Esophagus squamous epithelium (tissue), 5 donors: ENCODE results near the gene PCDHB7. TPM values are rescaled to one million over a fixed set of nuclear protein-coding genes. Genes with fewer than 3 reads are reported as not detected.
"Not testable (repeated sequence)": the region's sequence is repeated elsewhere in the genome, so short reads cannot be mapped to it uniquely, and the experiment has no call there.

Source experiments
- DNase-seq: peaks from one replicate; lab custom pipeline; 2025; lab: John Stamatoyannopoulos, UW
- H3K27ac ChIP-seq, 4 donors: fragments of 200-600 bp; sonication (generic); one replicate each; pipeline ENCODE4 v1.5.1; 2016 to 2019; ENCODE audit warnings: mild to moderate bottlenecking in 1 of 4
- H3K27me3 ChIP-seq, 4 donors: fragments of 200-600 bp; sonication (generic); 1 replicate in 3 of 4; 2 replicates in 1 of 4; pipeline versions ENCODE4 v1.5.1 to v1.6.0; 2017 to 2021; ENCODE audit warnings: antibody characterized with exemption in 1 of 4
- H3K36me3 ChIP-seq, 3 donors: fragments of 200-600 bp; sonication (generic); one replicate each; pipeline ENCODE4 v1.5.1; 2016 to 2019
- H3K4me1 ChIP-seq, 3 donors: fragments of 200-600 bp; sonication (generic); one replicate each; pipeline ENCODE4 v1.5.1; 2017 to 2019
- H3K4me3 ChIP-seq, 4 donors: fragments of 200-600 bp; sonication (generic); 1 replicate in 3 of 4; 2 replicates in 1 of 4; pipeline ENCODE4 v1.5.1; 2016 to 2019; ENCODE audit warnings: mild to moderate bottlenecking in 2 of 4, moderate library complexity in 1 of 4
- H3K9me3 ChIP-seq, 3 donors: fragments of 200-600 bp; sonication (generic); one replicate each; pipeline ENCODE4 v1.5.1; 2016 to 2019
- POLR2A ChIP-seq, 4 donors: fragments of 450-650 bp; IDR thresholded peaks; one replicate each; pipeline ENCODE4 v1.6.1; 2017; ENCODE audit warnings: antibody characterized with exemption in 4 of 4, mild to moderate bottlenecking in 4 of 4, moderate library complexity in 3 of 4
- WGBS, 2 donors: methylation state at CpG; one replicate each; pipeline ENCODE4 v1.1.5; 2018; 5-methylcytosine and 5-hydroxymethylcytosine counted together
- intact Hi-C: fragments of 100-400 bp; cut with DNase I; formaldehyde crosslinking; loops from one replicate; pipeline ENCODE4 v1.15.0; 2022
- total RNA-seq, 4 donors: library from RNA; depleted of rRNA; stranded (reverse); fragments of >200 nt; gene quantifications; one replicate each; pipeline ENCODE4 v1.1.0, GENCODE V29; 2016
- TF ChIP-seq, protein P1 (sequence below), 6 experiments: fragments of 450-650 bp in 4 of 6; fragments of 200-600 bp in 2 of 6; sonication (generic) in 2 of 6; IDR thresholded peaks; one replicate each; pipeline ENCODE4 v1.5.1; 2016 to 2019; ENCODE audit warnings: antibody characterized with exemption in 6 of 6, mild to moderate bottlenecking in 4 of 6, moderate library complexity in 4 of 6
- donor health status: DM: yes; HTN: yes; CAD: no.

Gene PCDHB7
- total RNA-seq, 4 donors from 2014 or later = 0.76 to 0.95 (median 0.87) TPM; not detected in 1

DNA sequence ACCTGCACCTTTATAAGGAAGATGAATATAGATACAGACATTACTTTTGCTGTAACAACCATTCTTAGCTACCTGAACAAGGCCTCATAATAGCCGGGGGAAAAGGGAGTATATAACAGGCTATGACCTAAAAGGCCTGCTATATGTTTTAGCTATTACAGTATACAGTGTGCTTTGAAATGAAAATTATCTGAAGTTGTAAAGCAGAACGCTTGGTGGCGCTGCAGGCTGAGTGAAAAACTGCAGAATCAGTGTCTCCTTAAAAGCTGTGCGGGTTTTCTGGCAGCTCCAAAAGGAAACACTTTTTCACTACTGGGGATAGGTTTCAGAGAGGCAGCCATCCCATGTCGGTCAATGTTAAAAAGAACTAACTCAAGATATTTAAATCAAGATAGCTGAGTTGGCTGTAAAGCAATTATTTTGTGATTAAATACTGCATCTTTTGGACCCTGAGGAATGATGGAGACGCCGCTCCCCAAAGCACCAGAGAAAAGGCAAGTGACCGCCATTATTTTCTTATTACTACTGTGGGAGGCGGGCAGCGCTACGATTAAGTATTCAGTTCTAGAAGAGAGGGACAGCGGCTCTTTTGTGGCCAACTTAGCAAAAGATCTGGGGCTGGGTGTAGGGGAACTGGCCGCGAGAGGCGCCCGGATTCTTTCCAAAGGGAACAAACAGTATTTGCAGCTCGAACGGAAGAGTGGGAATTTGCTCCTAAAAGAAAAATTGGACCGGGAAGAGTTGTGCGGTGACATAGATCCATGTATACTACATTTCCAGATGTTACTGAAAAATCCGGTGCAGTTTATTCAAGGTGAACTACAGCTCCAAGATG is 16.7 kb upstream of the PCDHB7 start:
- peaks cover 0 to 60% (median 42%) of the 10 kb centered on the region in 3 donors for H3K9me3 ChIP-seq
- no peak overlapping the region for H3K27ac ChIP-seq
- intact Hi-C loops = no loop called here
- H3K4me3 ChIP-seq = no peak overlapping the region
- H3K27me3 ChIP-seq = peaks cover 0 to 19% (median 0%) of the 10 kb centered on the region in 4 donors
- no peaks in the 10 kb centered on the region for H3K36me3 ChIP-seq
- TF ChIP-seq, protein P1, sequence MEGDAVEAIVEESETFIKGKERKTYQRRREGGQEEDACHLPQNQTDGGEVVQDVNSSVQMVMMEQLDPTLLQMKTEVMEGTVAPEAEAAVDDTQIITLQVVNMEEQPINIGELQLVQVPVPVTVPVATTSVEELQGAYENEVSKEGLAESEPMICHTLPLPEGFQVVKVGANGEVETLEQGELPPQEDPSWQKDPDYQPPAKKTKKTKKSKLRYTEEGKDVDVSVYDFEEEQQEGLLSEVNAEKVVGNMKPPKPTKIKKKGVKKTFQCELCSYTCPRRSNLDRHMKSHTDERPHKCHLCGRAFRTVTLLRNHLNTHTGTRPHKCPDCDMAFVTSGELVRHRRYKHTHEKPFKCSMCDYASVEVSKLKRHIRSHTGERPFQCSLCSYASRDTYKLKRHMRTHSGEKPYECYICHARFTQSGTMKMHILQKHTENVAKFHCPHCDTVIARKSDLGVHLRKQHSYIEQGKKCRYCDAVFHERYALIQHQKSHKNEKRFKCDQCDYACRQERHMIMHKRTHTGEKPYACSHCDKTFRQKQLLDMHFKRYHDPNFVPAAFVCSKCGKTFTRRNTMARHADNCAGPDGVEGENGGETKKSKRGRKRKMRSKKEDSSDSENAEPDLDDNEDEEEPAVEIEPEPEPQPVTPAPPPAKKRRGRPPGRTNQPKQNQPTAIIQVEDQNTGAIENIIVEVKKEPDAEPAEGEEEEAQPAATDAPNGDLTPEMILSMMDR (IDR thresholded peaks at IDR 0.05) = no peak
- no peak for TF ChIP-seq POLR2A (IDR thresholded peaks at IDR 0.05)
- 42 to 47% methylated on average over 17 to 21 of the region's 21 CpGs for WGBS, 2 donors
- no peaks in the 10 kb centered on the region for H3K4me1 ChIP-seq
- DNase-seq = no peak

DNA sequence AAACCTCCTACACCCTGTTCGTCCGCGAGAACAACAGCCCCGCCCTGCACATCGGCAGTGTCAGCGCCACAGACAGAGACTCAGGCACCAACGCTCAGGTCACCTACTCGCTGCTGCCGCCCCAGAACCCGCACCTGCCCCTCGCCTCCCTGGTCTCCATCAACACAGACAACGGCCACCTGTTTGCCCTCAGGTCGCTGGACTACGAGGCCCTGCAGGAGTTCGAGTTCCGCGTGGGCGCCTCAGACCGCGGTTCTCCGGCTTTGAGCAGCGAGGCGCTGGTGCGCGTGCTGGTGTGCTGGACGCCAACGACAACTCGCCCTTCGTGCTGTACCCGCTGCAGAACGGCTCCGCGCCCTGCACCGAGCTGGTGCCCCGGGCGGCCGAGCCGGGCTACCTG is 15.1 kb upstream of the PCDHB7 start:
- H3K27me3 ChIP-seq, H3K36me3 ChIP-seq, DNase-seq, H3K4me3 ChIP-seq, H3K27ac ChIP-seq, H3K4me1 ChIP-seq, intact Hi-C loops: not testable (repeated sequence)
- 40 to 43% methylated on average over 2 to 3 of the region's 38 CpGs for WGBS, 2 donors
- peaks cover 0 to 44% (median 28%) of the 10 kb centered on the region in 3 donors for H3K9me3 ChIP-seq

DNA sequence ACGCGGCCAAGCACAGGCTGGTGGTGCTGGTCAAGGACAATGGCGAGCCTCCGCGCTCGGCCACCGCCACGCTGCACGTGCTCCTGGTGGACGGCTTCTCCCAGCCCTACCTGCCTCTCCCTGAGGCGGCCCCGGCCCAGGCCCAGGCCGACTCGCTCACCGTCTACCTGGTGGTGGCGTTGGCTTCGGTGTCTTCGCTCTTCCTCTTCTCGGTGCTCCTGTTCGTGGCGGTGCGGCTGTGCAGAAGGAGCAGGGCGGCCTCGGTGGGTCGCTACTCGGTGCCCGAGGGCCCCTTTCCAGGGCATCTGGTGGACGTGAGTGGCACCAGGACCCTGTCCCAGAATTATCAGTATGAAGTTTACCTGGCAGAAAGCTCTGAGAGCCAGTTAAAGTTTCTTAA is 14.5 kb upstream of the PCDHB7 start:
- H3K9me3 ChIP-seq = peaks cover 0 to 46% (median 26%) of the 10 kb centered on the region in 3 donors
- H3K36me3 ChIP-seq, H3K27ac ChIP-seq, H3K27me3 ChIP-seq, intact Hi-C loops, H3K4me1 ChIP-seq, H3K4me3 ChIP-seq, DNase-seq: not testable (repeated sequence)
- WGBS, 2 donors = 35 to 52% methylated on average over 4 to 5 of the region's 28 CpGs

DNA sequence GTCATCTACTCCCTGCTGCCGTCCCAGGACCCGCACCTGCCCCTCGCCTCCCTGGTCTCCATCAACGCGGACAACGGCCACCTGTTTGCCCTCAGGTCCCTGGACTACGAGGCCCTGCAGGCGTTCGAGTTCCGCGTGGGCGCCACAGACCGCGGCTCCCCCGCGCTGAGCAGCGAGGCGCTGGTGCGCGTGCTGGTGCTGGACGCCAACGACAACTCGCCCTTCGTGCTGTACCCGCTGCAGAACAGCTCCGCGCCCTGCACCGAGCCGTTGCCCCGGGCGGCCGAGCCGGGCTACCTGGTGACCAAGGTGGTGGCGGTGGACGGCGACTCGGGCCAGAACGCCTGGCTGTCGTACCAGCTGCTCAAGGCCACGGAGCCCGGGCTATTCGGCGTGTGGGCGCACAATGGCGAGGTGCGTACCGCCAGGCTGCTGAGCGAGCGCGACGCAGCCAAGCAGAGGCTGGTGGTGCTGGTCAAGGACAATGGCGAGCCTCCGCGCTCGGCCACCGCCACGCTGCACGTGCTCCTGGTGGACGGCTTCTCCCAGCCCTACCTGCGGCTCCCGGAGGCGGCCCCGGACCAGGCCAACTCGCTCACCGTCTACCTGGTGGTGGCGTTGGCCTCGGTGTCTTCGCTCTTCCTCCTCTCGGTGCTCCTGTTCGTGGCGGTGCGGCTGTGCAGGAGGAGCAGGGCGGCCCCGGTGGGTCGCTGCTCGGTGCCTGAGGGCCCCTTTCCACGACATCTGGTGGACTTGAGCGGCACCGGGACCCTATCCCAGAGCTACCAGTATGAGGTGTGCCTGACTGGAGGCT is 2.1 kb downstream of the PCDHB7 start:
- H3K4me3 ChIP-seq, H3K4me1 ChIP-seq, DNase-seq, intact Hi-C loops, H3K27ac ChIP-seq, H3K36me3 ChIP-seq: not testable (repeated sequence)
- H3K27me3 ChIP-seq = peaks cover 0 to 49% (median 2%) of the 10 kb centered on the region in 4 donors
- H3K9me3 ChIP-seq = peaks cover 0 to 50% (median 34%) of the 10 kb centered on the region in 3 donors
- WGBS, 2 donors = 47 to 57% methylated on average over 35 to 41 of the region's 79 CpGs

DNA sequence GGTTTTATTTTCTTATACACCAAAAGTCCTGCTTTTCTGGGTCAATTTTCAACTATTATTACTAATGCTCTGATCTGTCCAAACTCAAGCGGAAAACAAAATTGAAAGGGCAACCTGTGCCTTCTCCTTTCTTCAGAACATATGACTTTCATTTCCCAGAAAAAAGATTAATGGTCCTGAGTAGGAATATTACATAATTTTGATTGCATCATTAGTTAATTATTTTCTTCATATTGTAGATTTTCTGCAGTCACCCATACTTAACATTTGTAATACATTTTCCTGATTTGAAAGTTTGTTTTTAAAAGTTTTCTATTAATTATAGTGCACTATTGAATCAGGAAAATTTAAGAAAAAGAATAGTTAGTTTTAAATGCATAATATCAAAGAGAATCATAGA is 3.5 kb downstream of the PCDHB7 start:
- Histone ChIP-seq H3K27ac (no peak overlapping the region), H3K27me3 (peaks cover 0 to 57% (median 2%) of the 10 kb centered on the region in 4 donors), H3K4me3 (no peak overlapping the region), H3K36me3 (no peaks in the 10 kb centered on the region), H3K9me3 (peaks cover 0 to 57% (median 34%) of the 10 kb centered on the region in 3 donors), H3K4me1 (no peaks in the 10 kb centered on the region)
- WGBS, 2 donors = 53 to 74% methylated on average over 1 of the region's 1 CpG
- no peak for DNase-seq
- TF ChIP-seq, protein P1 (IDR thresholded peaks at IDR 0.05) = no peak
- no peak for TF ChIP-seq POLR2A (IDR thresholded peaks at IDR 0.05)
- intact Hi-C loops = no loop called here

DNA sequence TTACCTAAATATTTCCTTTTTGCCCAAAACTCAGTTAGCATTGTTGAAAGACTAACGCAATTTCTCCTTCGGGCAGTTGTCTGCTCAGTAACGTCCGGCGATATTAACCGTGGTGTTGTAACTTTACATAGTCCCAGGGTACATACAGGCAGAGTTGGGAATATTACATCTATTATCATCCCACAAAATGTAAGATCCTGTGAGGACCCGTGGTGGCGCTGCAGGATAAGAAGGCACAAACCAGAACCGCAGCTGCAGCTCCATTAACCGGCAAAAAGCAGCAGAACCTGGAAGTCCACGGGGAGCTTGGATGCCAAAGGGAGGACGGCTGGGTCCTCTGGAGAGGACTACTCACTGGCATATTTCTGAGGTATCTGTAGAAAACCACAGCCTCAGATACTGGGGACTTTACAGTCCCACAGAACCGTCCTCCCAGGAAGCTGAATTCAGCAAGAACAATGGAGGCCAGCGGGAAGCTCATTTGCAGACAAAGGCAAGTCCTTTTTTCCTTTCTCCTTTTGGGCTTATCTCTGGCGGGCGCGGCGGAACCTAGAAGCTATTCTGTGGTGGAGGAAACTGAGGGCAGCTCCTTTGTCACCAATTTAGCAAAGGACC is 5.2 kb downstream of the PCDHB7 start, which contains the start of gene PCDHB8:
PCDHB8 (plus strand) TSS at position 214 of the 615 bp plus-strand sequence; CDS start at position 459, 245 bp downstream.
- intact Hi-C loops, H3K27ac ChIP-seq, DNase-seq, H3K36me3 ChIP-seq, H3K4me1 ChIP-seq, H3K4me3 ChIP-seq: not testable (repeated sequence)
- Histone ChIP-seq H3K27me3 (peaks cover 0 to 65% (median 2%) of the 10 kb centered on the region in 4 donors), H3K9me3 (peaks cover 0 to 60% (median 34%) of the 10 kb centered on the region in 3 donors)
- whole genome bisulfite sequencing, 2 donors = 36 to 44% methylated on average over 13 to 14 of the region's 18 CpGs

DNA sequence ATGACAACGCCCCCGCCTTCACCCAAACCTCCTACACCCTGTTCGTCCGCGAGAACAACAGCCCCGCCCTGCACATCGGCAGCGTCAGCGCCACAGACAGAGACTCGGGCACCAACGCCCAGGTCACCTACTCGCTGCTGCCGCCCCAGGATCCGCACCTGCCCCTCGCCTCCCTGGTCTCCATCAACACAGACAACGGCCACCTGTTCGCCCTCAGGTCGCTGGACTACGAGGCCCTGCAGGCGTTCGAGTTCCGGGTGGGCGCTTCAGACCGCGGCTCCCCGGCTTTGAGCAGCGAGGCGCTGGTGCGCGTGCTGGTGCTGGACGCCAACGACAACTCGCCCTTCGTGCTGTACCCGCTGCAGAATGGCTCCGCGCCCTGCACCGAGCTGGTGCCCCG is 6.9 kb downstream of the PCDHB7 start:
- H3K4me3 ChIP-seq, H3K4me1 ChIP-seq, H3K27ac ChIP-seq, H3K36me3 ChIP-seq, DNase-seq, intact Hi-C loops: not testable (repeated sequence)
- WGBS, 2 donors = 51 to 72% methylated on average over 13 to 18 of the region's 39 CpGs
- Histone ChIP-seq H3K9me3 (peaks cover 0 to 59% (median 28%) of the 10 kb centered on the region in 3 donors), H3K27me3 (peaks cover 0 to 73% (median 2%) of the 10 kb centered on the region in 4 donors)

DNA sequence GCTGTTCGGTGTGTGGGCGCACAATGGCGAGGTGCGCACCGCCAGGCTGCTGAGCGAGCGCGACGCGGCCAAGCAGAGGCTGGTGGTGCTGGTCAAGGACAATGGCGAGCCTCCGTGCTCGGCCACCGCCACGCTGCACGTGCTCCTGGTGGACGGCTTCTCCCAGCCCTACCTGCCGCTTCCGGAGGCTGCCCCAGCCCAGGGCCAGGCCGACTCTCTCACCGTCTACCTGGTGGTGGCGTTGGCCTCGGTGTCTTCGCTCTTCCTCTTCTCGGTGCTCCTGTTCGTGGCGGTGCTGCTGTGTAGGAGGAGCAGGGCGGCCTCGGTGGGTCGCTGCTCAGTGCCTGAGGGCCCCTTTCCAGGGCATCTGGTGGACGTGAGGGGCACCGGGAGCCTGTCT is 7.4 kb downstream of the PCDHB7 start:
- H3K9me3 ChIP-seq = peaks cover 0 to 59% (median 28%) of the 10 kb centered on the region in 3 donors

More for the DNA sequence above, 7.4 kb downstream of the PCDHB7 start:
- 39 to 65% methylated on average over 8 to 20 of the region's 32 CpGs for WGBS, 2 donors
- H3K4me3 ChIP-seq, H3K27ac ChIP-seq, H3K4me1 ChIP-seq, DNase-seq, H3K36me3 ChIP-seq, intact Hi-C loops: not testable (repeated sequence)
- peaks cover 0 to 71% (median 2%) of the 10 kb centered on the region in 4 donors for H3K27me3 ChIP-seq
